HL-60 (cell line): ENCODE measurements around the gene KCNIP2.

Source experiments
- DNase-seq, 2 experiments: peaks; one replicate each; pipeline ENCODE4 v3.0.0-alpha.2; 2010 to 2020; ENCODE audit warnings: low read depth in 1 of 2, low spot score in 1 of 2
- H3K27ac ChIP-seq: fragments of 250-450 bp; sonication (Bioruptor Pico); replicated peaks from 2 replicates; pipeline ENCODE4 v1.5.1; 2020; ENCODE audit warnings: mild to moderate bottlenecking, moderate library complexity
- H3K27me3 ChIP-seq: fragments of 250-450 bp; sonication (Bioruptor Pico); 2 replicates; pipeline ENCODE4 v1.5.1; 2021; ENCODE audit warnings: mild to moderate bottlenecking, moderate library complexity; ENCODE audit not compliant: insufficient read depth, poor library complexity, severe bottlenecking
- H3K4me3 ChIP-seq: replicated peaks from 2 replicates; pipeline ENCODE4 v1.5.1; 2011; ENCODE audit warnings: mild to moderate bottlenecking, control low read depth, low read length; ENCODE audit not compliant: insufficient read depth
- GABPA ChIP-seq: IDR thresholded peaks from 2 replicates; pipeline ENCODE4 v1.6.1; 2012; ENCODE audit warnings: low read depth
- POLR2AphosphoS5 ChIP-seq: IDR thresholded peaks from 2 replicates; pipeline ENCODE4 v1.6.1; 2012; ENCODE audit warnings: low read depth
- SPI1 ChIP-seq: IDR thresholded peaks from 2 replicates; pipeline ENCODE4 v1.6.1; 2012; ENCODE audit warnings: low read depth, mild to moderate bottlenecking, borderline replicate concordance
- TF ChIP-seq, protein P1 (sequence below): IDR thresholded peaks from one replicate; pipeline ENCODE4 v1.5.1; 2011; ENCODE audit warnings: low read length, control low read depth, inconsistent platforms; ENCODE audit not compliant: insufficient read depth
- TF ChIP-seq, protein P2 (sequence below): IDR thresholded peaks from 2 replicates; pipeline ENCODE4 v1.6.1; 2012; ENCODE audit warnings: low read depth; ENCODE audit not compliant: insufficient replicate concordance

Gene KCNIP2

DNA sequence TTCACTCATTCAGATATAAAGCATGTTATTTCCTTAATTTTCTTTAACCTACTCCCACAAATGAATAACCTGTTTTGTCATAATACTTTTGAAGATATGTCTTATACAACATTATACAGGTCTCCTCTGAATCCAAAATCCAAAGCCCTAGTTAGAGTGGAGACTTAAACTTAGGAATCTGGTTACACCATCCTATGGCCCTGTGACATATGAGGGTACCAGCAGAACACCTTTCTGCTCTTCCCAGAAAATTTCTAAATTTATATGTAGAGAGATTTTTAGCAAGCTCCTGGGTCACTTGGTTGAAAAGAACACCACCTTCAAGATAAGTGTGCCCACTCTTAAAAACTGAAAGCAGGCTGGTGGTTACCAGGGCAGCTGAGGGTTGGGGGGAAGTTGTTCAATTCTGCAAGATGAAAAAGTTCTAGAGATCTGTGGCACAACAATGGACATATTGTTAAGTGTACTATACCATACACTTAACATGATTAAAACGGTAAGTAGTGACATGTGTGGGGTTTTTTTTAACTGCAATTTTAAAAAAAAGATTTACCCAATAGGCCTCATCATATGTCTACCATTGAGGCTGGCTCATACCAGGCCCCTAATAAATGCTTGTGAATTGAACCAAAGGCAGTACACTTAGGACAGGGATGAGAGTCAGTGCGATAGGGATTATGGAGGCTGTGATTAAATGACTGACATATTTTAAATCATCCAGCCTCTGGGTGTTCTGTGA is 37.6 kb upstream of the KCNIP2 start:
- DNase-seq, result no peak
- Histone ChIP-seq H3K4me3 (no peak overlapping the region), H3K27ac (no peak overlapping the region), H3K27me3 (no peaks in the 10 kb centered on the region)
- TF ChIP-seq, protein P1, sequence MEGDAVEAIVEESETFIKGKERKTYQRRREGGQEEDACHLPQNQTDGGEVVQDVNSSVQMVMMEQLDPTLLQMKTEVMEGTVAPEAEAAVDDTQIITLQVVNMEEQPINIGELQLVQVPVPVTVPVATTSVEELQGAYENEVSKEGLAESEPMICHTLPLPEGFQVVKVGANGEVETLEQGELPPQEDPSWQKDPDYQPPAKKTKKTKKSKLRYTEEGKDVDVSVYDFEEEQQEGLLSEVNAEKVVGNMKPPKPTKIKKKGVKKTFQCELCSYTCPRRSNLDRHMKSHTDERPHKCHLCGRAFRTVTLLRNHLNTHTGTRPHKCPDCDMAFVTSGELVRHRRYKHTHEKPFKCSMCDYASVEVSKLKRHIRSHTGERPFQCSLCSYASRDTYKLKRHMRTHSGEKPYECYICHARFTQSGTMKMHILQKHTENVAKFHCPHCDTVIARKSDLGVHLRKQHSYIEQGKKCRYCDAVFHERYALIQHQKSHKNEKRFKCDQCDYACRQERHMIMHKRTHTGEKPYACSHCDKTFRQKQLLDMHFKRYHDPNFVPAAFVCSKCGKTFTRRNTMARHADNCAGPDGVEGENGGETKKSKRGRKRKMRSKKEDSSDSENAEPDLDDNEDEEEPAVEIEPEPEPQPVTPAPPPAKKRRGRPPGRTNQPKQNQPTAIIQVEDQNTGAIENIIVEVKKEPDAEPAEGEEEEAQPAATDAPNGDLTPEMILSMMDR, result no peak
- no peak for TF ChIP-seq SPI1
- TF ChIP-seq, protein P2, sequence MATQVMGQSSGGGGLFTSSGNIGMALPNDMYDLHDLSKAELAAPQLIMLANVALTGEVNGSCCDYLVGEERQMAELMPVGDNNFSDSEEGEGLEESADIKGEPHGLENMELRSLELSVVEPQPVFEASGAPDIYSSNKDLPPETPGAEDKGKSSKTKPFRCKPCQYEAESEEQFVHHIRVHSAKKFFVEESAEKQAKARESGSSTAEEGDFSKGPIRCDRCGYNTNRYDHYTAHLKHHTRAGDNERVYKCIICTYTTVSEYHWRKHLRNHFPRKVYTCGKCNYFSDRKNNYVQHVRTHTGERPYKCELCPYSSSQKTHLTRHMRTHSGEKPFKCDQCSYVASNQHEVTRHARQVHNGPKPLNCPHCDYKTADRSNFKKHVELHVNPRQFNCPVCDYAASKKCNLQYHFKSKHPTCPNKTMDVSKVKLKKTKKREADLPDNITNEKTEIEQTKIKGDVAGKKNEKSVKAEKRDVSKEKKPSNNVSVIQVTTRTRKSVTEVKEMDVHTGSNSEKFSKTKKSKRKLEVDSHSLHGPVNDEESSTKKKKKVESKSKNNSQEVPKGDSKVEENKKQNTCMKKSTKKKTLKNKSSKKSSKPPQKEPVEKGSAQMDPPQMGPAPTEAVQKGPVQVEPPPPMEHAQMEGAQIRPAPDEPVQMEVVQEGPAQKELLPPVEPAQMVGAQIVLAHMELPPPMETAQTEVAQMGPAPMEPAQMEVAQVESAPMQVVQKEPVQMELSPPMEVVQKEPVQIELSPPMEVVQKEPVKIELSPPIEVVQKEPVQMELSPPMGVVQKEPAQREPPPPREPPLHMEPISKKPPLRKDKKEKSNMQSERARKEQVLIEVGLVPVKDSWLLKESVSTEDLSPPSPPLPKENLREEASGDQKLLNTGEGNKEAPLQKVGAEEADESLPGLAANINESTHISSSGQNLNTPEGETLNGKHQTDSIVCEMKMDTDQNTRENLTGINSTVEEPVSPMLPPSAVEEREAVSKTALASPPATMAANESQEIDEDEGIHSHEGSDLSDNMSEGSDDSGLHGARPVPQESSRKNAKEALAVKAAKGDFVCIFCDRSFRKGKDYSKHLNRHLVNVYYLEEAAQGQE, result no peak
- TF ChIP-seq GABPA, result no peak

DNA sequence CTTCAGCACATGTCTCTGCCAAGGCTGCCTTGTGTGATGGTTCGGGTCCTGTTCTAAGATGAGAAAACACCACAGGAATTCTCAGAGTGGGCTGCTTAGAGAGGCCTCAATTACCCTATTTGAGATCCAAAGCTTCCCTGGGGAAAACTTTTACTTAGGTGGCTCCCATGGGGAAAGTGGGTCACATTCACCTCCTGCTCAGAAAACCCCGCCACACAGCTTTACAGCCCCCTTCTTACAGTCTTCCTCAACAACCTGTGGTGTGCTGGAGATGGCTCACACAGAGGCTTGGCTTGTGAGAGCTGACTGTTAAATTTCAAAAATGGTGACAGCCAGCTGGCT is 36.6 kb upstream of the KCNIP2 start:
- H3K27ac ChIP-seq, result no peak overlapping the region
- no peak overlapping the region for H3K4me3 ChIP-seq
- no peaks in the 10 kb centered on the region for H3K27me3 ChIP-seq
- DNase-seq, result no peak
- TF ChIP-seq, protein P2, result no peak
- TF ChIP-seq SPI1 (no peak), POLR2AphosphoS5 (no peak), GABPA (no peak)
- TF ChIP-seq, protein P1, result no peak

DNA sequence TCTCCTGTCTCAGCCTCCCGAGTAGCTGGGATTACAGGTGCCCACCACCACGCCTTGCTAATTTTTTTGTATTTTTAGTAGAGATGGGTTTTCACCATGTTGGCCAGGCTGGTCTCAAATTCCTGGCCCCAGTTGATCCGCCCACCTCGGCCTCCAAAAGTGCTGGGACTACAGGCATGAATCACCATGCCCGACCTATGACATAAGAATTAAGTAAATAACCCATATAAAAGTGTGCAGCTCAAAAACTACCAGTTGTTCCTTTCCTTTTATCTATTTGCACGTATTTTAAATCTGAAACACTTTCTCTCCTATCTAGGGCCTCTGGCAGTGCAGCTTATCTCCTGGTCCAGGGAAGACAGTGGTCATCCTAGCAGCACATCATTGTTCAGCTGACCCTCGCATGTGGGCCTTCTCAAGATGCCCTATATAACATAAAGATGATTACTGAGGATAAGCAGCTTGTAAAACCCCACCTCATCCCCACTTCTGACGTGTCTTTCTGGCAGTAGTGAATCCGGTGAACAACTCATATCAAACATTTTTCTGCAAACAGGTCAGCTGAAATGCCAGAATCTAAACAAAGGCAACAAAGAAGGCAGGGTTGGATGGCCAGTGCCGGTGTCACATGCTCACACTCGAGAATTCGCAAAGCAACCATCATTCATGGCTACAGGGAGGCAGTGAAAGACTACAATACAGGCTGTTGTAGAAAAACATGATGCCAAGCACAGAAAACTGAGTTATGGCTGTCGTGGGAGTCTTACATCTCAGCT is 36.0 kb upstream of the KCNIP2 start:
- TF ChIP-seq, protein P1, result no peak
- TF ChIP-seq, protein P2, result no peak
- TF ChIP-seq GABPA, result no peak
- TF ChIP-seq POLR2AphosphoS5, result no peak
- no peak for TF ChIP-seq SPI1
- H3K27ac ChIP-seq, result no peak overlapping the region
- DNase-seq, result no peak
- no peaks in the 10 kb centered on the region for H3K27me3 ChIP-seq
- H3K4me3 ChIP-seq, result no peak overlapping the region
